NCI-H146 treated with DMSO at 0.1 percent for 48 hours (cell line): ENCODE data around the gene IRX2.

Experiments
- DNase-seq: peaks from one replicate; lab custom pipeline; 2025; ENCODE audit not compliant: unreplicated experiment; lab: John Stamatoyannopoulos, UW

The IRX2 gene

DNA sequence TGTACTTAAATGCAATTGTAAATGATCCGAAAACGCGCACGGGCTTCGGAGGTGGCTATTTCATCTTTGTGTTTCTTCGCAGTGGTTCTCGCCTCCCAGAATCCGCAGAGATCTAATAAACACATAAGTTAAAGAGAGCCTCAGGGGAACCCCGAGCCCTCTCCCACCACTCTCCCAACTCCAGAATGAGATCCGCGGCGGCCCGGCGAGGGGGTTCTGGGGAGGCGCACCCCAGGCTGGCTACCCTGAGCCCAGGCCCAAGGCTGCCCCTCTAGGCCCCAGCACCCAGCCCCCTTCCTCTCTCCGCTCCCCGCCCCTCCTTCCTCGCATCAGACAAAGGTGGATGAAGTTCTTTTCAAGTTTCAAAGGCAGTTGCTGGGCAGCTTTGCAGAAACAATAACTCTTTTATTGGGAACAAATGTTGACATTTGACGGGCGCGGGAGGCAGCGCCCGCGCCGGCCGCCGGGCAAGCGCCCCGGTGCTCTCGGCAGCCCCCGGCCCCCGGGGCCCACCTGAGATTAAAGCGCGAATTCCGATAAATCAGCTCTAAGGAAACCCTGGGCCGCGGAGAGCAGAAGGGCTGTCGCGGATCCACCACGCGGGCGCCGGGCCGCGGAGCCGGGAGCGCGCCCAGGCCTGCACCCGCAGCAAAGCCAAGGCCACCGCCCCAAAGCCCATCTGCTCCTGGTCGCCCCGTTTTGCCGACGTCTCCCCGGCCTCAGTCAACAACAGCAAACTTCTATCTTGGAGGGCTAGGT is 8.4 kb downstream of the IRX2 start:
- no peak for DNase-seq

DNA sequence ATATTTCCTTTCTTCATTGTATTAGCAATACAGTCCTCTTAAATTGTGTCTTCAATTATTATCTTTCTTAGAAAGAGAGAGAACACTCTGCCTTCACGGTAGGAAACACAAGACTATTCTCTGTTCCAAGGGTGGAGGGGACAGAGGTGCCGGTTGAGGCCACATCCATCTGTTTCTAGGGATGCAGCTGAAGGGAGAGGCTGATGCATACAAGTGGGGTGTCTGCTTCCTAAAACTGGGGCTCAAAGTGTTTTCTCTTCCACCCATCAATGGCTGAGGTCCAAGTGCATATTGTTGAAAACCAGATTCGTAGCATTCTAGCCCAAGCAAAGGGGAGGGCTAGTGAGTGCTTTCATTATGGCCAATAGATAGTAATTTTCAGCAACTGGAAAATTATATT is 9.5 kb downstream of the IRX2 start:
- no peak for DNase-seq

DNA sequence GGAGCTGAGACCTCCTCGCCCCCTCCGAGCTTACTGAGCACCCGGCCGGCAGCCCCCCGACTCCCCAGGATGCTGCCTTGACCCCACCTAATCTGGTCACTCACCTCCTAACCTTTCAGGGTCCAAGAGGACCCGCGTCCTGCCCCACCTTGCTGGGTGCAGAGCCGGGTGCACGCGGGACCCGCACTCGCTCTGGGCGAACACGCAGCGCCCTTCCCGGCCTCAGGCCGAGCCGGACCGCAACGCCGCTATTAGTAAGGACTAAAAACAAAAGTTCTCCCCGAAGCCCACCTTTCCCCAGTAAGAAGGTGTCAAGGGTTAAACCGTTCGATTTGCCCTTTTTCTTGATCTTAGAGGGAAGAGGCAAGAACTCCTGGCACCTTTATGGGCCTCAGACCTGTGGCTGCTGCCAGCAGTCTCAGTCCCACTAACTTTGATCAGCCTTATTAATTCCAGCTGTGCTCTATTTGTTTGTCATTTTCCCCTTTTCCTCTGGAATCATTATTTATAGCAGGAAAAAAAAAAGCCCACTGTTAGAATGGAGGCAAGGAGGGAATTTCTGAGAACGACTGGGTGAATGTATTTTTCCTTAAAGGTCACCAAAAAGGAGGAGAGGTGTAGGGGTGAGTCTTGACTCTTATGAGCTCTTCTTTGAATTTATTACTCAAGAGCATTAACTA is 10.5 kb downstream of the IRX2 start:
- no peak for DNase-seq

DNA sequence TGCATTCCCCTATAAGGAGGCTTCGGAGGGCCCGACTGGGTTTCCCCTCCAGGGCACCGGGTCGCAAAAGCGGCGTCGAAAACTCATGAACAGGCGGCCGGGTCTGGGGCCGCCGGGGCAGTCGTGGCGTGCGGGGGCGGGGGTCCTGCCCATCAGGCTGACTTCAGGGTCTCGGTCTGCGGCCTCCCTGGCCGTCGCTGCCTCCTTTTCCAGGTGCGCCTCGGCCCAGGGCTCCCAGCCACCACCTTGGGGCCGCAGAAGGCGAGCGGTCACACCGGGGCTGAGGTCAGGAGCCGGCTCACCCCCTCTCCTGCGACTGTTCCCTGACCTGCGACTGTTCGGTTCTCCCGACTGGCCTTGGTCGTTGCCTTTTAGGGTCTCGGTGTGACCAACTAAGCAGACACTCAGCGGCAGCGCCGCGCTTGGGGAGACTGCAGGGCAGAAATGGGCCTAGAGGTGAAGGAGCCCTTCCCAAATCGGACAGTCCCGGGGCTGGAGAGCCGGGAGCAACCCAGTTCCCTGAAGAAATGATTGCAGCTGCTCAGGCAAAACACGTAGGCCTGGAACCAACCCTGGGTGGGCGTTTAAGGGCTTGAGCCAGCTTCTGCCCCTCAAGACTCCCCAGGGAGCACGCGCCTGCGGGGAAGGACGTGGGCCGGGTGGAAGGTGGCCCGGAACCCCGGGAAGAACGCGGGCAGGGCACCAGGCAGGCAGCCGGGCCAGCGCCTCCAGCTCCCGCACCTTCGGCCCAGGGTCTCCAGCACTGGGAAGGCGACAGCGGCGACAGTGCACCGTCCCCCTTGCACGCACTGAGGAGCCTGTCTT is 11.2 kb downstream of the IRX2 start:
- DNase-seq, result no peak

DNA sequence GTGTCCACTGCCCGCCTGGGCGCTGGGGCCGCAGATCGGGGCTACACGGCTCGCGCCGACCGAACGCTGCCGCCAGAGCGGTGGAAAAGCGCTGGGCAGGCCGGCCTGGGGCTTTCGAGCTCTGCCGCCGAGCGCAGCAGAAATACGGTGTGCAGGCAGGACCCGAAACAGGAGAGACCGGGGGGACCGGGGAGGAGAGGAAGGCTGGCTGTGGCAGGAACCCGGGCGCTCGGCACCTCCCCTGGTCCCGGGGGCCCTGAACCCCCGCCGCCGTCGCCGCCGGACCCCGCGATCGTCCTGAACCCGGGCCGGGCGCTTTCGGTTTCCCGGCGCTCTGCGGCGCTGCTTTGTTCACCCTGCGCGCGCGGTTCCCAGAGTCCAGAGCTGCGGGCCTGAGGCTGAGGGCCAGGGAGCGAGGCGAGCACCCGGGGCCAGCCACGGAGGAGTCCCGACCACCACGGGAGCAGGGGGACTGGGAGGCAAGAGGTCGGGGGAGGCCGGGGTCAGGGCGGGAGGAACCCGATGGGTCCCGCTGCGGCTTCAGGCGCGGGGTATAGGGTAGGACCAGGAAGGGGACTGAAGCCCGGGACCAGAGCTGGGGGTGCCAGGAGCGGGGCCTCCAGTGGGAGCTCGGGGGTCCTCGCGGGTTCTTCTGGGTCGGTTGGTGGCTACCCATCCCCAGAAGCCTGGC is 12.0 kb downstream of the IRX2 start:
- DNase-seq, result no peak

DNA sequence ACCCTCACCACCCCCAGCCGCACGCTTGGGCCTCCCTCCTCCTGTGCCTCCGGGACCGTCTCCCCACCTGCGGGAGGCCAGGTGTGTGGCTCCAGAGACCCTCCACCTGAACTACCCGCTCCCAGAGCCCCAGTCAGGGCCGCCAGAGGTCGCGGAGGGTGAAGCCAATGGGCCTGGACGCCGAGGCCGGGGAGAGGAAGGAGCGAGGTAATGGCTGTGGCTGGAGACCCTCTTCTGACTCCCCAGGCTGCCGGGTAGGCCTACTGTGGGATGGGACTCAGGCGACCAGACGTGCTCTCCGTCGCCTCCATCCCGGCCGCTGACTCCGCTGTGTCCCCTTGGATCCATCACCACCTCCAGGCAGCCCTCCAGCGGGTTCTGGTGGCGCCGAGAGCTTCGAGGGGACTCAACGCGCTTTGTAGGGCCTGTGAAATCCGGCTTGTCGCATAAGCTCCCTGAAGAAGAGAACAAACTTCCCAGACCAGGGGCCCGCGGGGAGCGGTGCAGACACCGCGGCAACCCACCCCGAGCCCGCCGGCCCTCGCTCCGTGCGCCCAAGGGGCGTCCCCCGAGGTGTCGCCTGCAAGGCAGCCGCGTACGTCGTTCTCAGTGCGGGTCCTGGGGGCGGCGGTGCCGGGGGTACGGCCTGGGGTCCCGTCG is 12.6 kb downstream of the IRX2 start:
- no peak for DNase-seq

DNA sequence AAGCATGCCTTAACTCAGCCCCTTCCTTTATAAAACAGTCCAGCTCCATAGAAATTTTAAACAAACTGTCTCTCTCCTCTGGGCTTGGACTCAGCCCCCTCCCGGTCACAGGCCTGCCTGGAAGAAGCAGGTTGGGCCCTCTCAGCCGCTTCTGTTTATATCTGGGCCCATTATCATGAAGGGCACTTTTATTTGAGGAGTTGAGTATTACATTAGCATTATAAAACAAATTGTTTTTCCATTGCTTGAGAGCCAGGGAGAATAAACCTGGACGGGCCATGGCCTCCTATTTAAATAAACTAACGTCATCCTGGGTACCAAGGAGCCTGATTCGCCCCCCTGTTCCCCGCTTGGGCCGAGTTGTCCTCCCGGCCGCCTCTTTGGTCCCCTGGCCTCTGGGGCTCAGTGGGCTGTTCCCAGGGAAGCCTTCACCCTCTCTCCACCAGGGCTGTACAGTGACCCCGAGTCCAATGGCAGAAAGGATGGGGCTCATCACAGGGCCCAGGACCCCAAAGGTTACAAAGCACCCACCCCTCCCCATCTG is 13.2 kb downstream of the IRX2 start:
- DNase-seq, result no peak

DNA sequence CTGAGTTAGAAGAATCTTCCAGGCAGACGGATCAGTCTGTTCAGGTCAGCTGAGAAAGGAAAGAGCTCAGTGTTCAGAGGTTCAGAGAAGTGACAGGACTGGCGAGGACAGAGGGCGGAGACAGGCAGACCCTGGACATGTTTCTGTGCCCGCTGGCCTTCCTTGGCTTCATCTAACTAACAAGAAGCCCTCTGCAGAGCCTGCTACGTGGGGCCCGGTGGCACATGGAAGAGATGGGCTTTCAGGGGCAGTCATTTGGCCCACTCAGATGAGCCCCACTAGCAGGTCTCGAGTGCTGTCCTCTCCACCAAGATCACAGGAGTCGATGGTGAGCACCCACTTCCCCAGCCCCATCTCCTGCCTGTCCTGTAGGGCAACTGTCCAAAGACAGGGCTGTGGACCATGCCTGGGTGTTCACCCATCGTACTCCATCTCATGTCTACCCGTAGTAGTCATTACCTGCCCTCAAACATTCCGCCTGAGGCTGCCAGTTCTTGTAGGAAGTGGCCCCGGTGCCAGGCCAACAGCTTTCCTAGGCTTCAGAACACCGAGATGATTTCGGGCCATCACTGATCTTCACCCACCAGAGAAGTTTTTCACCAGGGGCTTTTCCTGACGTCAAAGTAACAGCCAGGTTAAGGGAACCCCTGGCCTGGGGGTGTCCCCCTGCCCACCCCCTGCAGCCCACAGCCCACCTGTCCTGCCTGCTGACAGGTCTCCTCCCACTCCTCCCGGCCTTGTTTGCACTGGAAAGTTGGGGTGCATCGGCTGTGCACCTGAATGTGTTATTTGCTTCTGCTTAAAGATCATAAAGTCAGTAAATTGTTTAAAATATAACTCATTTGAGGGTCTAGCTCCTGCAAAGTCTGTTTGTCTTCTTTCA is 14.0 kb downstream of the IRX2 start:
- DNase-seq, result no peak

DNA sequence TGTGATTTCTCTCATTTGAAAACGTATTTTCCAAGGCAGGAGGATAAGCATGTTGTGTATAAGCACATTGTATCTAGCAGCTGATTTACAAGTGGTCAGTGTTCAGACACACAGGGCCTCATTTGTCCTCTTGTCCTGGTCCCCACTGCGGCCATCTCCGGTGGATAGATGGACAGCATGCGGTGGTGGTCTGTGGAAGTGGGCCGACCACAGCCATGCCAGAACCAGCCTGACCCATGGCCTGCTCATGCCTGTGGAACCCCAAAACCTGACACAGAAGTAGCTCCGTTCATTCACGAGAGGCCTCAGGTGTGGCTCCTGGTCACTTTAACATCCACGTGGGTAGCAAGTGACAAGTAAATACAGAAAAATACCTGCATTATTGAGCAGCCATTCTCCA is 14.6 kb downstream of the IRX2 start:
- DNase-seq, result no peak

DNA sequence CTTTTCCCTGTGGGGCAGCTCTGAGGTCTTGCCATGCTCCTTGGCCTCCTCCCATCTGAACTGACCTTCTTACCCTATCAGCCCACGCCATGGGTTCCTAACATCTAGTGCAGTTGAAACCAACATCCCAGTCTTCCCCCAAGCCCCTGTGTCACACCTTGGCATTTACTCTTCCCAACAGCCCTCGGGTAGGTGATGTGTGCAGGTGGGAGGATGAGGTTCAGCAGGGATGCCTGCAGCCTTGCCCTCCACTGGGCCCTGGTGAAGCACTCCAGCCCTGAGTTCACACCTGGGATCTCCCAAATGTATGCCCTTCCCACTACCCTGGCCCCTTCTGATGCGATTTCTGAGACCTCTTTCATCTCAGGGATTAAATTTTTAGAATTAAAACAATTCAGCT is 15.5 kb downstream of the IRX2 start:
- DNase-seq, result no peak

DNA sequence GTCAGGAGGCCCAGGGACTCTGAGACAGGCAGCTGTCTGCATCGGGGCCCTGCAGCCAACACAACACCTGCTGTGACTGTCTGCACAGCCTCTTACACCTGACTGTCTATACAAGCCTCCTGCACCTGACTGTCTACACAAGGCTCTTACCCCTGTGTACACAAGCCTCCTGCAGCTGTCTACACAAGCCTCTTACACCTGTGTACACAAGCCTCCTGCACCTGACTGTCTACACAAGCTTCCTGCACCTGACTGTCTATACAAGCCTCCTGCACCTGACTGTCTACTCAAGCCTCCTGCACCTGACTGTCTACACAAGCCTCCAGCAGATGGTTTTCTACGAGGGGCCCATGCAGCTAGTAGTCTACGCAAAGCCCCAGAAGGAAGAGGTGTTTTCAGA is 18.6 kb downstream of the IRX2 start:
- no peak for DNase-seq

DNA sequence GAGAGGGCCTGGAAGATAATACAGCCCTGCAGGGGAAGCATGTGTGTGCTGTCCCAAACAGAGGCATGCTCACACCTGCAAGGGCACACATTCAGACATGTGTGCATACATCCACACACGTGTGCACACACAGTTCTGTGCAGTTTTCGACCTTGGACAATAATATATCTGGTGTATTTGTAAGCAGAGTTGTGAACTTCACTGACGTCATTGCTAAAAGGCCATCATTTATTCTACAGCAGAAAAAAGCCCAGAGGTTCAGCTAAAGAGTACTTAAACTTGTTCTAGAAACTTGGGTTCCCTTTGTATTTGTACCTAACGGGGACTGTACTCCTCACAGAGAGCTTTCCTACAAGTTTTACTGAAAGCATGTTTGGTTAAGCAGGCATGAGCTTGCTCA is 19.5 kb downstream of the IRX2 start:
- no peak for DNase-seq

DNA sequence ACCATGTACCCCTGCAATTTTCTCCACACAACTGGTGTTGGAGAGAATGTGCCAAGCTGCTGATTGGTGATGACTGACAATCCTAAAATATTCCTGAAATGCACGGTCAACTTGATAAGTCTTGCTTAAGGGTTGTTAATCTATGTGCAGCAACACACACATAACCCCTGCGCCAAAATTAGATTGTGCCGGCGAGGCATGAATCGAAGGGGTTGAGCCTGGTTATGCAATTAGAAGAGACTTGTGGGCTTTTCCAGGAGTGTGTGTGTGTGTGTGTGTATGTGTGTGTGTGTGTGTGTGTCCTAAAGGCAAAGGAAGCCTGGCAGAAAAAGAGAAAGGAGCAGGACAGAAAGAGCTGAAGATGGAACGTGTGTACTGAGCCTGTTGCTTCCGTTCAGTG is 22.3 kb downstream of the IRX2 start:
- DNase-seq, result no peak

DNA sequence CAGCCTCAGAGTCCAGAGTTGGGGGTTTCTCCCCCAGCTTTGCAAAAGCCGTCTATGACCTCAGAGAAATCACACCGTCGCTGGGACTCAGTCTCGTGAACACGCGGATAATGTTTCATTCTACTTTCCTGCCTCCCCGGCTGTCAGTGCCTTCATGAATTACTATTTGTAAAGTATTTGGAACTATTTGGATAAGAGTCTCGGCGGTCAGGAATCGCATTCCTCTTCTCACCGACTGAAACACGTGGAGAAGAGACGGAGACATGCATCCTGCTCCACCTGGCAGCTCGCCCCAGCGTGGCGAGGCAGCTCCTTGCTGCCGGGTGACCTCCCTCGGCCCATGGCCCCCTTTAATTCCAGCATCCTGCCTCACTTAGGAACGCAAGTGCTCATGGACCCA is 23.9 kb downstream of the IRX2 start:
- no peak for DNase-seq

DNA sequence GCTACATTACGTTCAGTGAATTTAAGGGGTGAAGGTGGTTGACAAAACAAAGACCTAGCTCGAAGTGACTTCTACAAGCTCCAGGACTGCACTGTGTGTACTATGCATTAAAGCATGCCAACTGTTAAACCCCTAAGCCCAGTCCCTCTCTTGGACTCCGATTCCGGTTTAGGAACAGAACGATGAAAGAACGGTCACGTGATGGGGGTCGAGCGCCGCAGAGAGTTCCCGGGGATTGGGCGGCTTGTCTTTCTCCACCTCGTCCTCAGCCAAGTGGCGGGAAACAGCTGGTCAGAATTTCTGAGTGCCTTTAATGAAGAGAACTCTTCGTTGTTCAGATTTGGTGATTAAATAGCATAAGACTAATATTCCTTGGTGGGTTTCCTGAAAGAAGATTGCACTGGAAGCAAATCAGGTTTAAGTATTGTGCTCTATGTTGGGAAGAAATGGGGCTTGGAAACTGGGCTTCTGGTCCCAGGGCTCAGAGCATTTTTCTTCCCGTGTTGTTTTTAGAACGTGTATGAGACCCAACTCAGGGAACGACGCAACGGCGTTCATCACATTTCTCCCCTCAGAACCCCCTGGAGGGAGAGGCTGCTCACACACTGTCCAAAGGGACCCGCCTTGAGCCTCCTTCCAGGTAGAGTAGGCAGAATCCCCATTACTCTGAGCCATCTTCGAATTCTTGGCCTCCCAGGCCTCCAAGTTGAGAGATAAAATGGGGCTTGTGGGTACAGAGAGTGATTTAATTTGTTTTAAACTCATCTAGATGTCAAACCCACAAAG is 25.3 kb downstream of the IRX2 start:
- DNase-seq, result no peak

DNA sequence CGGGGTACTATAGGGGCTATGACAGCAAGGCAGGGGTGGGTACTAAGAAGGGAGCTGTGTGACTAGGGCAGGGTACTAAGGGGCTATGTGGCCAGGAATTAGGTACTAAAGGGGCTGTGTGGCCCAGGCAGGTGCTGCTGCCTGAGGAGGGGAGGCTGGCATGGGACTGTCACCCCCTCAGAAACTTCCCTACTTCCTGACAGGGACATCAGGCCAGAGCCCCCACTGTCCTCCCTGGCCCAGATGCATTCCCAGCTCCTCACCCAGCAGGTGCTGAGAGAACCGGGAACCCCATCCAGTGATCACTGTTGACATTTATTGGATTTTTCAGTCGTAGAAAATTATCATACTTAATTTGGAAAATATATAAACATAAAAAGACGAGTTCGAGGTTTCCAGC is 26.6 kb downstream of the IRX2 start:
- DNase-seq, result no peak

DNA sequence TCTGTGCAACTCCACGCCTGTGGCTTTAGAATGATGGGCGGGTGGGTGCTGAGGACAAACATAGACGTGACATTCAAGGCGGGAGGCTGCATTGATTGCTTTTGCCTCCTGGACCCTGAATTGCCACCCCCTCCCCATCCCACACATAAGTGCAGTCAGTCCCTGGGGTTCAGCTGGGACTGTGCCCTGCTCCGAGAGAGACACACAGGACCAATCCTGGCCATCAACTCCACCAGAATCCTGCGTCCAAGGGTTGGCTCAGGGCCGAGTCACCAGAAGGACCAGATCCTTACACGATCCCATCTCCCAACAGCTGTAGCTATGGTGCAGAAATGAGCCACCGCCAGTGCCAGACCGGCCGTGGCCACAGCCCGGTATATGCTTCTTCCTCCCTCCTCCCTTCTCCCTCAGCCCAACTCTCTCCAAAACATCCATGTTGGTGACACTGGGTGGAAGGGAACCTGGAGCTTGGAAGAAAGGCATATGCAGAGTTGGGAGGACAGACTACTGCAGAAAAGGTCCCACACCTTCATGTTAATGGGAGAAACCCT is 27.4 kb downstream of the IRX2 start:
- no peak for DNase-seq

DNA sequence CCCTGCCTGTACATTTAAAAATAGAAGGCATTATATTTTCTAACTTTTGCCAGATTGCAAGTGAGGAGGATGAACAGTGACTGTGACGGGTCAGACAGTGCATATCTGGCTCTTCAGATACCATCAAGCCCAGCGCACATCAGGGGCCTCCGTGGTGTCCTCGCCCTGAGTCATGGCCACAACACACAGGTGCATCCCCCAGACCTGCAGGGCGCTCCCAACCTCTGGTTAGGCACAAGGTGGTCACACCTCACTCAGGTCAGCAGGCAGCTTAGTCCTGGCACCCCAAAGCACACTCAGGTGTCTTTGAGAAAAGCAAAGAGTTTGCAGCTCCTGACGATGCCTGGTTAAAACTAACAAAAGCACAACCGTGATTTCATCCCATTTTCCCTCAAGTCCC is 28.6 kb downstream of the IRX2 start:
- DNase-seq, result no peak
